Small intestine (tissue), 7 donors: ENCODE measurements around the gene MPST. TPM values are rescaled to one million over a fixed set of nuclear protein-coding genes. Genes with fewer than 3 reads are reported as not detected.
"Not testable (repeated sequence)": the region's sequence is repeated elsewhere in the genome, so short reads cannot be mapped to it uniquely, and the experiment has no call there.

Experiments used
- DNase-seq, 2 donors: peaks; one replicate each; pipeline versions ENCODE4 v3.0.0 to v3.0.0-alpha.2; 2013
- FAIRE-seq: peaks from 2 replicates; lab custom pipeline; 2012; peaks lifted over from hg19 to GRCh38; lab: Jason Lieb, UNC
- H3K27ac ChIP-seq, 3 donors: one replicate each; pipeline ENCODE4 v1.5.1; 2013; ENCODE audit warnings: low read length in 2 of 3, mild to moderate bottlenecking in 2 of 3, control low read depth in 1 of 3, inconsistent platforms in 1 of 3, low read depth in 1 of 3, moderate library complexity in 1 of 3
- H3K27me3 ChIP-seq, 3 donors: one replicate each; pipeline ENCODE4 v1.6.1; 2013; ENCODE audit warnings: low read length in 3 of 3, inconsistent platforms in 1 of 3; ENCODE audit not compliant: control insufficient read depth in 3 of 3, insufficient read depth in 3 of 3
- H3K36me3 ChIP-seq, 3 donors: one replicate each; pipeline ENCODE4 v1.6.1; 2013; ENCODE audit warnings: low read length in 3 of 3, inconsistent platforms in 1 of 3, low read depth in 1 of 3, mild to moderate bottlenecking in 1 of 3, moderate library complexity in 1 of 3; ENCODE audit not compliant: control insufficient read depth in 3 of 3, insufficient read depth in 2 of 3
- H3K4me1 ChIP-seq, 3 donors: one replicate each; pipeline ENCODE4 v1.6.1; 2013; ENCODE audit warnings: low read length in 2 of 3, inconsistent platforms in 1 of 3, low read depth in 1 of 3, mild to moderate bottlenecking in 1 of 3, moderate library complexity in 1 of 3; ENCODE audit not compliant: control insufficient read depth in 3 of 3, insufficient read depth in 2 of 3
- H3K4me3 ChIP-seq, 3 donors: one replicate each; pipeline ENCODE4 v1.5.1; 2013; ENCODE audit warnings: low read length in 3 of 3, control low read depth in 1 of 3, inconsistent platforms in 1 of 3, low read depth in 1 of 3, mild to moderate bottlenecking in 1 of 3, moderate library complexity in 1 of 3
- H3K9me3 ChIP-seq, 2 donors: one replicate each; pipeline ENCODE4 v1.6.1; 2013; ENCODE audit warnings: low read depth in 1 of 2, low read length in 1 of 2; ENCODE audit not compliant: control insufficient read depth in 2 of 2, insufficient read depth in 1 of 2
- WGBS, 3 donors: extraction: QIAGEN DNeasy Blood & Tissue Kit; methylation state at CpG; one replicate each; pipeline ENCODE4 v1.1.7; 2013; 5-methylcytosine and 5-hydroxymethylcytosine counted together
- polyA plus RNA-seq, 4 donors: library from polyadenylated mRNA; stranded (reverse) in 3 of 4; unstranded in 1 of 4; fragments of 200-250 nt in 3 of 4; fragments of 120-200 nt in 1 of 4; gene quantifications; one replicate each; pipeline versions ENCODE4 v1.2.1 to v1.2.3, GENCODE V29; 2013
- donor health status: healthy with polysubstance abuse.
- donor health status: control.
- donor health status: control.
- donor health status: Bipolar disorder and iron deficiency.
- donor health status: healthy.

The MPST gene
- polyA plus RNA-seq, 4 donors = 192 to 549 (median 305) TPM

DNA sequence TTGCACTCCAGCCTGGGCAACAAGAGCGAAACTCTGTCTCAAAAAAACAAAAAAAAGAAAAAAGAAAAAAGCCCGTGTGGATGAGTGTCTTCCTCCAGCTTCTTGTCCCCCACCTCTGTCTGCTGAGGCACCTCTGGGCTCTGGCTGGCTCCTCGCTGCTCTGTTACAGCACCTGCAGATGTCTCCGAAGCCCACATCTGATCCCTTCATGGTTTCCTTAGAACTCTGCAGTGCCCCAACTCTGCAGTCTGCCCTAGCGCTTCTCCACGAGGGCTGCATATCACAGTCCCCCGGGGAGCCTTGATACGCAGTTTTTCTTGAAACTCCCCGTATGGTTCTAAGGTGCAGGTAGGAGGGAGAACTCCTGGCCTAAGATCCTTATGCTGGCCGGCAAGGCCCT is 47.9 kb downstream of the MPST start:
- FAIRE-seq (no peak), DNase-seq (no peak)
- H3K4me3 ChIP-seq = no peak overlapping the region
- H3K27ac ChIP-seq = no peak overlapping the region
- no peaks in the 10 kb centered on the region for H3K36me3 ChIP-seq
- H3K4me1 ChIP-seq = peaks cover 0 to 28% (median 0%) of the 10 kb centered on the region in 3 donors
- no peaks in the 10 kb centered on the region for H3K9me3 ChIP-seq
- peaks cover 0 to 17% (median 4%) of the 10 kb centered on the region in 3 donors for H3K27me3 ChIP-seq
- 82 to 85% (median 83%) methylated on average over 10 of the region's 10 CpGs for WGBS, 3 donors

DNA sequence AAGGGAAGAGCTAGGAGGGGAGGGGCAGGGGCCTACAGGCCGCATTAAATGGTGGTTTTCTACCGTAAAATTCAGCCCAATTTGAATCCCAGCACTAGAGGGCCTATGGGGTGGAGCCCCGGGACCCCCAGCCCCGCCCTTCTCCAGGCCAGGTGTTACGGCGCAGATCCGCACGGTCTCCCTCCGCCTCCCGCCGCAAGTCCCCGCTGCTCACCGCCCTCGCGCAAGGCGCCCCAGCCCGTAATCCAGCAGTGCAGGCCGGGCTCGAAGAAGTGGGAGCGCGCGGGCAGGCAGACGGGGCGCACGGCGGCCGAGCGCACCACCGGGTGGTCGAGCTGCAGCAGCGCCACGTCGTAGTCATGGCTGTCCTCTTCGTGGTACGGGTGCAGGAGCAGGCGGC is 49.3 kb downstream of the MPST start:
- H3K36me3 ChIP-seq = no peaks in the 10 kb centered on the region
- FAIRE-seq (no peak), DNase-seq (peak in 1 of 2 donors; percentile 65)
- H3K4me3 ChIP-seq = no peak overlapping the region
- peaks cover 0 to 14% (median 0%) of the 10 kb centered on the region in 3 donors for H3K4me1 ChIP-seq
- 3 to 8% (median 3%) methylated on average over 27 to 36 of the region's 36 CpGs for WGBS, 3 donors
- peaks cover 0 to 17% (median 4%) of the 10 kb centered on the region in 3 donors for H3K27me3 ChIP-seq
- H3K9me3 ChIP-seq = no peaks in the 10 kb centered on the region
- no peak overlapping the region for H3K27ac ChIP-seq

DNA sequence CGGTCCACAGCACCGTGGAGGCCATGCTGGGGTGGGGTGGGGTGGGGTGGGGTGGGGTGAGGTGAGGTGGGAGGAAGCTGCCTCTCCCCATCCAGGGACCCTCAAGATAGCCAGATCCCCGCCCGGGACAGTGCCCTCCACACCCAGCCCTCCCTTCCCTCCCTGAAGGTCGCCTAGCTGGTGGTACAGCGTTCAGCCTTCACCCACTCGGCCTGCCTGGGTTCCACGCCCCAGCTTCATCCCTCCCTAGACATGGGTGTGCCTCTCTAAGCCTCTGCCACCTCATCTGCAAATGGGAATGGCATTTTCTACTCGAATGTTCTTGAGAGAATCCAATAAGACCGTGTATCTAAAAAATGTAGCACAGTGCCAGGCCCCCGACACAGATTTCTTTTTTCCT is 49.8 kb downstream of the MPST start:
- no peaks in the 10 kb centered on the region for H3K9me3 ChIP-seq
- H3K27me3 ChIP-seq = peaks cover 0 to 17% (median 4%) of the 10 kb centered on the region in 3 donors
- whole genome bisulfite sequencing, 3 donors = 25 to 28% (median 28%) methylated on average over 10 to 11 of the region's 11 CpGs
- H3K27ac ChIP-seq = no peak overlapping the region
- FAIRE-seq (no peak), DNase-seq (no peak)
- no peak overlapping the region for H3K4me3 ChIP-seq
- no peaks in the 10 kb centered on the region for H3K36me3 ChIP-seq
- H3K4me1 ChIP-seq = peaks cover 0 to 14% (median 0%) of the 10 kb centered on the region in 3 donors

DNA sequence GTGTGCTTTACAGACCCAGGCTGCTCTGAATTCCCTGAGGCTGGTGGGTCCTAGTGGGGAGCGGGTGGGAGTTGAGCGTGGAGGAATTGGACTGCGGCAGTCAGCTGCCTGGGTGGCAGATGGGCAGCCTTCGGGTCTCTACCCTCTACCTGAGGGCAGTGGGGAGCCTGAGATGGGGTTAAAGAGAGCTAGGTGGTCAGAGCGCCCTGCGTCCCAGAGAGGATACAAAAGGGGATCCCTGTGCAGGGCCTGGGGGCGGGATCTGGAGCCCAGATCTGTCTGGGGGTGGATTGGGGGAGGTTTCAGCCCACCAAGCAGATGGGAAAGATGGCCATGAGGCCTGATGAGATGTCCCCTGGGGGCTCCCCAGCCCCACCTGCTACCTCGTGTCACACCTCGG is 50.2 kb downstream of the MPST start:
- Histone ChIP-seq H3K27ac (no peak overlapping the region), H3K36me3 (no peaks in the 10 kb centered on the region), H3K4me1 (peaks cover 0 to 12% (median 0%) of the 10 kb centered on the region in 3 donors), H3K27me3 (peaks cover 0 to 17% (median 4%) of the 10 kb centered on the region in 3 donors), H3K4me3 (no peak overlapping the region), H3K9me3 (no peaks in the 10 kb centered on the region)
- 82 to 86% (median 83%) methylated on average over 9 of the region's 9 CpGs for WGBS, 3 donors
- DNase-seq (no peak), FAIRE-seq (no peak)

DNA sequence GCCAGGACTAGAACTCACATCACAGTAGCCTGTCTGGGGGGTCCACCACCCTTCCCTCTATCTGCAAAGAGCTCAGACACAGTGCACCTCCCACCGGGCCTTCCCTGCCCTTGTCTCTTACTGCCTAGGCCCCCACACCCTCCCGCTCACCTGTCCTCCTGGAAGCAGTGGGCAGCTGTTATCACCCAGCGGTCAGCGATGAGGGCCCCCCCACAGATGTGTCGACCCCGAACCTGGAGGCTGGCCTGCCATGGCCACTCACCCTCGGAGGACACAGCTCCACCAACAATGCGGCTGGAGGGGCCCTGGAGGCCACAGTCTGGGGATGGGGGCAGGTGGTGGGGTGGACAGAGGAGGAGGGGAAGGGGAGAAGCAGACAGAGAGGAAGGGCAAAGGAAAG is 50.8 kb downstream of the MPST start:
- Histone ChIP-seq H3K4me3 (no peak overlapping the region), H3K27ac (no peak overlapping the region), H3K36me3 (no peaks in the 10 kb centered on the region), H3K4me1 (peaks cover 0 to 7% (median 0%) of the 10 kb centered on the region in 3 donors), H3K27me3 (peaks cover 0 to 17% (median 4%) of the 10 kb centered on the region in 3 donors), H3K9me3 (no peaks in the 10 kb centered on the region)
- no peak for DNase-seq
- FAIRE-seq = no peak
- WGBS, 3 donors = 73 to 77% (median 75%) methylated on average over 8 of the region's 8 CpGs

DNA sequence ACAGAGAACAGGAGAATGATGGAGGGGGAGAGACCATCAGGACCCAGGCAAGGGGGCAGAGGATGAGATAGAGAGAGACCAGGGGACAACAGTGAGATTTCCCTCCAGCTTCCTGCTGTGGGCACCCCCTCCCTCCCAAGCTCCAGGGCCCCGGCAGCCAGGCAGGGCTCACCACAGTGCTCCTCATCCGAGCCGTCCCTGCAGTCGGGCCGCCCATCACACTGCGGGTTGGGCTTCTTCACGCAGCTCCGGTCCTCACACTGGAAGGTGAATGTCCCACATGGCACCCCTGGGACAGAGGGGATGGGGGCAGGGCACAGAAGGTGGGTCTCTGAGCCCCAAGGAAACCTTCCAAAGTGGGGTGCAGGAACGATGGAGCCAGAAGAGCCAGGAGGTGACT is 51.2 kb downstream of the MPST start:
- 54 to 68% (median 58%) methylated on average over 8 to 9 of the region's 9 CpGs for WGBS, 3 donors
- FAIRE-seq = no peak
- H3K36me3 ChIP-seq = no peaks in the 10 kb centered on the region

DNA sequence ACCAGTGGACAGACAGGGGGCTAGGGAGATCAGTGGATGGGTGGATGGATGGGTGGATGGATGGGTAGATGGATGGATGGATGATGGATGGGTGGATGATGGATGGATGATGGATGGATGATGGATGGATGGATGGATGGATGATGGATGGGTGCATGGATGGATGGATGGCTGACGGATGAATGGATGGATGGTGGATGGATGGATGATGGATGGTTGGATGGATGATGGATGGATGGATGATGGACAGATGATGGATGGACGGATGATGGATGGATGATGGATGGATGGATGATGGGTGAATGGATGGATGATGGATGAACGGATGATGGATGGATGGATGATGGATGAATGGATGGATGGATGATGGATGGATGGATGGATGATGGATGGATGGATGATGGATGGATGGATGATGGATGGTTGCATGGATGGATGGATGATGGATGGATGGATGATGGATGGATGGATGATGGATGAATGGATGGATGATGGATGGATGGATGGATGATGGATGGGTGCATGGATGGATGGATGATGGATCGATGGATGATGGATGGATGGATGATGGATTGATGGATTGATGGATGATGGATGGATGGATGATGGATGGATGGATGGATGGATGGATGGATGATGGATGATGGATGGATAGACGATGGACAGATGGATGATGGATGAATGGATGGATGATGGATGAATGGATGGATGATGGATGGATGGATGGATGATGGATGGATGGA is 52.5 kb downstream of the MPST start:
- 95 to 98% (median 96%) methylated on average over 5 of the region's 5 CpGs for WGBS, 3 donors
- H3K27me3 ChIP-seq = peaks cover 0 to 17% (median 4%) of the 10 kb centered on the region in 3 donors
- FAIRE-seq, H3K27ac ChIP-seq, H3K4me3 ChIP-seq, H3K36me3 ChIP-seq, H3K9me3 ChIP-seq, DNase-seq, H3K4me1 ChIP-seq: not testable (repeated sequence)

More for the DNA sequence above, 51.2 kb downstream of the MPST start:
- Histone ChIP-seq H3K27me3 (peaks cover 0 to 17% (median 4%) of the 10 kb centered on the region in 3 donors), H3K9me3 (no peaks in the 10 kb centered on the region), H3K4me3 (no peak overlapping the region), H3K27ac (no peak overlapping the region), H3K4me1 (peaks cover 0 to 6% (median 0%) of the 10 kb centered on the region in 3 donors)
- no peak for DNase-seq

DNA sequence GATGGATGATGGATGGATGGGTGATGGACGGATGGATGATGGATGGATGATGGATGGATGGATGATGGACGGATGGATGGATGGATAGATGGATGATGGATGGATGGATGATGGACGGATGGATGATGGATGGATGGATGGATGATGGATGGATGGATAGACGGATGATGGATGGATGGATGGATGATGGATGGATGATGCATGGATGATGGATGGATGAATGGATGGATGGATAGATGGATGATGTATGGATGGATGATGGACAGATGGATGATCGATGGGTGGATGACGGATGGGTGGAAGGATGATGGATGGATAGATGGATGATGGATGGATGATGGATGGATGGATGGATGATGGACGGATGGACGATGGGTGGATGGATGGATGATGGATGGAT is 53.1 kb downstream of the MPST start:
- Histone ChIP-seq H3K27ac (no peak overlapping the region), H3K4me1 (peaks cover 0 to 6% (median 0%) of the 10 kb centered on the region in 3 donors), H3K4me3 (no peak overlapping the region), H3K27me3 (peaks cover 0 to 17% (median 4%) of the 10 kb centered on the region in 3 donors), H3K9me3 (no peaks in the 10 kb centered on the region), H3K36me3 (no peaks in the 10 kb centered on the region)
- FAIRE-seq (no peak), DNase-seq (no peak)
- 95 to 97% (median 96%) methylated on average over 8 of the region's 8 CpGs for WGBS, 3 donors
